HG02610 (cell line): ENCODE data around the gene ZMAT5.

Source experiments
- ATAC-seq: cut with Tn5 transposase; IDR thresholded peaks from one replicate; pipeline ENCODE4 v1.9.1; 2021; ENCODE audit warnings: mild to moderate bottlenecking, moderate library complexity; ENCODE audit not compliant: unreplicated experiment

Gene ZMAT5

DNA sequence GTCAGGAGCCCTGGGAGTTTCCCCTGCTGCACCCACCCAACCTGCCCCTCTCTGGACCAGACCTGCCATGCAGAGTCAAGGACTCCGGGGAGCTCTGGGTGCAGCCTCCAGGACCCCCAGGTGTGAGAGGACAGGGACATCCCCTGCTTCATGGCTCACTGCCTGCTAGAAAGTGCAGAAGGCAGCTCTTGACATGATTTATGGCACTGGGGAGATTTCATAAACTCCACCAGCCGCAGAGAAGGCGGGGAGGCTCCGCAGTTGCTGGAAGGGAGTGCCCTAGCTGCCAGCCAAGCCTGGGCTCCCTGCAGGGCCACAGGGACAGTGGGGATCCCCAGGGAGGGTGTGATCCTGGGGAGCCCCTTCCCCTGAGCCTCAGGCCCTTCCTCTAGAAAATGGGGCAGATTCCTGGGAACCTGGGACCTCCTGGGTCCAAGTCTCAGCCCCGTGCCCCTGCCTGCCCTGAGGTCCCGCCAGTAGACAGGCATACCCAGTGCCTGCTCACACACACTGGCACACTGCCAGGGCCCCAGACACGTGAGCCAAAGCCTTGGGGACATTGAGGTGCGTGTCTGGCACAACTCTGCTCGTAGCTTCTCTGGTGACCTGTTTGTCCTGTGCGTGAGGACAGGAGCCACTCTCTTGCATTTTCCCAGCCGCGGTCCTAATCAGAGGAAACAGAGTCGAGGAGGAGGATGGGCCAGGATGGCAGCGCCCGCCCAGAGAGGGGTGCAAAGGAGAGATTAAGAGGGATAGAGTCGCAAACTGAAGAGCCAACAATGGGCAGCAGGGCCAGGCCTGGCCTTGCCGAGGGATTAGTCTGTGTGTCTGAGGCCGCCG, 33.2 kb downstream of the ZMAT5 start:
- ATAC-seq, result no peak

GRCh38 chr22:29732883-29733282, 33.9 kb downstream of the ZMAT5 start:
- ATAC-seq, result no peak

- ATAC-seq, result no peak
These were observed 35.6 kb downstream of the ZMAT5 start for GRCh38 chr22:29731058-29731850.

GRCh38 chr22:29729161-29729560, 37.6 kb downstream of the ZMAT5 start:
- ATAC-seq, result no peak

- ATAC-seq, result no peak
These were observed 39.7 kb downstream of the ZMAT5 start for GRCh38 chr22:29727131-29727523.

DNA sequence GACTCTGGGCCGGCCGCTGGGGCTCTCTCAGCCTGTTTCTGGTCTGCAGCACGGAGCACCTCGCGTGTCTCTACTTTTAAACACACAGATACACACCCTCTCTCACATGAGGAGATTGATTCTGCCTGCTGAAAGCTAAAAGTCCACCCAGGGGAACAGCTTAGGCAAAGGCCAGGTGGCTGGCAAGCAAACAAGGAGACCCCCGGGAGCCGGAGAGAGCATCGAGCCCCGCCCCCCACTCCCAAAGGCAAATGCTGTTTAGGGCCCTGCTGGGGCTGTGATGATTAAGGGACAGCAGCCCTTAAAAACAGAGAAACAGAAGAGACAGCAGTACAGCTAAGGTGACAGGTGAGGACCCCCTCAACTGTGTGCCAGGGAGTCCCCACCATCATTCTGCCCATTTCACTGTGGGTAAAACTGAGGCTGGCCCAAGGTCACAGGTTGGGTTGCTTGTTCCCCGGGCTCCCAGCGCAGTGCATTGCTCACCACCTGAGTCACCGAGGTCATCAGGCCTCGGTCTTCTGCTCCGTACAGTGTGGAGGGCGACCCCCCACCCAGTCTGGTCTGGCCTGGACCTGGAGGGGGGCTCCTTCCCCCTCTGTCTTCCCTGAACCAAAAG, 40.2 kb downstream of the ZMAT5 start:
- ATAC-seq, result no peak

DNA sequence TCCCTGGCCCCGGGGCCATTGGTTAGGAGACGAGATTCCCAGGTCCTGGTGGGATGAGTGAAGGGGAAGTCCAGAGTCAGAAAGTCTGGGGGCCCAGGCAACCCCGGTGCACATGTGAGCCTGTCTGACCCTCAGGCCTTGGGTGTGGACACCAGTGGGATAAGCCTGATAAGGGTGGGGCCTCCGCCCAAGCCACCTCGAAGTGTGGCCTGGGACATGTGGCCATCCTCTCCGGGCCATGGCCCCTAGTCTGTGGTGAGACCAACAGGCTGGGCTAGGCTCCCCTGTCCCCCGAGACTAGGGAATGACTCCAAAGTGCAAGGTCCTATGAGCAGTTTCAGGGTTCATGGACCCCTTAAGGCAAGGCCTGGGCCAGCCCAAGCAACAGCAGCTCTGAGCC, 40.7 kb downstream of the ZMAT5 start:
- ATAC-seq, result no peak

DNA sequence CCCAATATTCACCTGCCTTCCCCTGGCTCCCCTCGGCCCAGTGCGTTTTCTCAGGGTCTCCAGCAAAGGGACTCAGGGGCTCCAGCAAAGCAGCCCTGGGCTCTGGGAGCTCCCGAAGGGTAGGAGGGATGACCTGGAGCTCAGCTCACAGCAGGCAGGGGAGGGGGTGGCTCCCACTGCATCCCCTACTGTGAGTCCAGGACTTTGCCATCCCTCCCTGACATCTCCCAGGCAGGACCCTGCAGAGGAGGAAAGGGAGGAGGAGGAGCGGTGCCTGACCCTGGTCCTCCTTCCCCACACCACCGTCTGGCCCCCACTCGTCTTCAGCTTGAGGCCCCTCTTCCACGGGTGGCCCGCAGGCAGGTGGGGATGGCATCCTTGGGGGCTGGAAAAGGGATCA, 42.0 kb downstream of the ZMAT5 start:
- no peak for ATAC-seq

DNA sequence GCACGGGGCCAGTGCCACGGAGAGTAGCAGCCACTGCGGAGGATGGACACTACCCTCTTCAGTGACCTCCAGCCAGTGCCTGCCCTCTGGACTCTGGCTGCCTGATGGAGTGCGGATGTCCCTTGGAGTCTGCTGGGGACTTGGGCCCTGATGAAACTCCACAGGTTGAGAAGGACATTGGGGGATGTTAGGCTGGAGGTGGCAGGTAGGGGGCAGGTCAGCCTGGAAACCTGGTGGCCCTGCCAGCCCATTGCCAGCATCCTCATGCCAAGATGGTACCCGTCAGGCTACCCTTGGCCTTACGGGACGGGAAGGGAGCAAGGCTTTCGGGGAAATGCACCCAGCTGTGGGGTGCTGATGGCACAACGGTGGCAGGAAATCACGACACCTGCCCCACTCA, 43.0 kb downstream of the ZMAT5 start:
- no peak for ATAC-seq

GRCh38 chr22:29722587-29722986, 44.2 kb downstream of the ZMAT5 start:
- no peak for ATAC-seq

DNA sequence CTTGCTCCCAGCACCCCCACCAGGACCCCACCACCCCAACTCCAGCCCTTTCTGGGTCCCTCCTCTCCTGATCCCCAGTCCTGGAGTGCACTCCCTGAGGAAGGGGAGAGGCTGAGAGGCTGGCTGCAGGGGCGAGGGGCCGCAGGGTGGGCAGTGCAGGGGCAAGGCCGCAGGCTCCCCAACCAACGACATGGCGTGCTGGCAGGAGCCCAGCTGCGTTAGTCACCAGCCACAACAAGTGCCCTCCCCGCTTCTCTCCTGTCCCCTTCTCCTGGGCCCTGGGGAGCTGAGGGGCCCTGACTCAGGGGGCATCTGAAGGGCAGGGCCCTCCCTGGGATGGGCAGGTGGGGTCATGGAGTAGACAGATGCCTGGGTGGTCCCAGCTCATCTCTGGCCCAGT, 44.7 kb downstream of the ZMAT5 start:
- no peak for ATAC-seq

GRCh38 chr22:29720811-29721323, 45.9 kb downstream of the ZMAT5 start:
- no peak for ATAC-seq

DNA sequence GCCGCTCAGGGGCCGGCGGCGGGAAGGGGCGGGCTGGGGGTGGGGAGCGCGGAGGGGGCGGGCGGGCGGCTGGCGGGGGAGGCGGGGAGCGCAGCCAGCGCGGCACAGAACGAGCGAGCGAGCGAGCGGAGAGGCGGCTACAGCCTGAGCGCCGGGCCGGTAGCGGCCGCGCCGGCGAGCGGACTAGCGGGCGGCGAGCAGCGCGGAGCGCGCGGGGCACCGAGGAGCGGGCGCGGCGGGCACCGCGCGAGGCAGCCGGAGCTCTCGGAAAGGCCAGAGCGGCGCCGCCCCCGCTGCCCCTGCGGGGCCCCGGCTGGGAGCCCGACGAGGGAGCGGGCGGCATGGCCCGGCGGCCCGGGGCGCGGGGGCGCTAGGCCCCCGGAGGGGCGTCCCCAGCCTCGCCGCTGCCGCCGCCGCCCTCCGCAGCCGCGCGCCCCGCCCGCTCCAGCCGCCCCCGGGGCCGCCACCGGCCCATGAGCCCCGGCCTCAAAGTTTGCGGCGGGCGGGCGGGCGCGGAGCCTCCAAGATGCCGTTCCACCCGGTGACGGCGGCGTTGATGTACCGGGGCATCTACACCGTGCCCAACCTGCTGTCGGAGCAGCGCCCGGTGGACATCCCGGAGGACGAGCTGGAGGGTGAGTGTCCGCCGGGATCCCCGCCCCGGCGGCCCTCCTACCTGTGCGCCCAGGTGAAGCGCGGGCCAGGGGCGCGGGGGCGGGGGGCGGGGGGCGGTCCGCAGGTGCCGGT, 46.7 kb downstream of the ZMAT5 start, which contains the start of gene CABP7:
Gene CABP7 (plus strand): TSS at position 105 of the 747 bp plus-strand sequence. CDS start 422 bp downstream, at position 527.
- ATAC-seq, result no peak

DNA sequence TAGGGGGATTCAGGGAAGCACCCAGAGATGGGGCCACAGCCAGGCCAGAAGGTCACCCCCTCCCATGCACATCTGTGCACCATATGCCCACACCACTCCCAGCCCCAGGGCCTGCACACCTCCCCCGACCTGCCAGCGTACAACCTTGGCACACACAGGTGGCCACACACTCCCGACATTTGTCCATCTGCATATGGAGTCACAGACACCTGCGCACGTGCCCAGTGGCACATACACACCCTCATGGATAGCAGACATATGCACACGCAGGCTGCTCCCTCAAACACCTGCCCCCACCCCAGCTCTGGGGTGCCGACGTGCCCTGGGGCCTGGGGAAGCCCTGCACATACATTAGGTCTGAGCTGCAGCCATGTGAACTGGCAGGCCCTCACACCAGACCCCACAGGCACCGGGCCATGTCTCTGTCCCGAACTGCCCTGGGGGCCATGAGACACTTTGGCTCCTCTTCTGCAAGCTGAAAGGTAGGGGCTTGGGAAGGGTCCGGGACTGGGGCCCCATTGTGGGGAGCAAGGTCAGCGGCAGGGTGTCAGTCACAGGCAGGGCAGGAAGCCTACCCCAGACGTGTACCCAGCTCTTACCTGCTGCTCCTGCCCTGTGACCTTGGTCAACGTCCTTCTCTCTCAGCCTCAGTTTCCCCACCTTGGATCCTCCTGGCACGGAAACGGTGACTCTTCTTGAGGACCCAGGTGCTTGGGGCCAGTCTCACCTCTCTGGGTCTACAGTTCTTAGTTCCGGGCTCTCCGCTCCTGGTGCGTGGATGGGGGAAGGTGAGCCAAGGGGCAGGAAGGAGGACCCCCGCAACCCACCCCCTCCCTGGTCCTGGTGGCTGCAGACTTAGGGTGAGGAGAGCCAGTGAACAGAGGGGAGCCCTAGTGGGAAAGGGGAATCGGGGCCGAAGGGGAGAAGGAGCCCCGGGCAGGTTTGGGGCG, 47.6 kb downstream of the ZMAT5 start:
- no peak for ATAC-seq

DNA sequence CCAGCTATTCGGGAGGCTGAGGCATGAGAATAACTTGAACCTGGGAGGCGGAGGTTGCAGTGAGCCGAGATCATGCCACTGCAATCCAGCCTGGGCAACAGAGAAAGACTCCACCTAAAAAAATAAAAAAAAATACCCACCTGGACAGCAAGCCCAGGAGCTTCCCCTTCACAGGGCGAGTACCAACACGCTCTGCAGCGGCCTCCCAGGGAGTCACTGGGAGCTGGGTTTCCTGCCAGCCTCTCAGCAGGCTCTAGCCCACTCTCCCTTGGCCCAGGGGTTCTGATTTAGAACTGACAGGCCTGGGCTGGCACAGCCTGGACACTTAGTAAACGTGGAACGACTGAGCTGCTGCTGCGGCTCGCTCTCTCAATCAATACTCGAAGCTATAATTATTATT, 49.0 kb downstream of the ZMAT5 start:
- ATAC-seq, result no peak

DNA sequence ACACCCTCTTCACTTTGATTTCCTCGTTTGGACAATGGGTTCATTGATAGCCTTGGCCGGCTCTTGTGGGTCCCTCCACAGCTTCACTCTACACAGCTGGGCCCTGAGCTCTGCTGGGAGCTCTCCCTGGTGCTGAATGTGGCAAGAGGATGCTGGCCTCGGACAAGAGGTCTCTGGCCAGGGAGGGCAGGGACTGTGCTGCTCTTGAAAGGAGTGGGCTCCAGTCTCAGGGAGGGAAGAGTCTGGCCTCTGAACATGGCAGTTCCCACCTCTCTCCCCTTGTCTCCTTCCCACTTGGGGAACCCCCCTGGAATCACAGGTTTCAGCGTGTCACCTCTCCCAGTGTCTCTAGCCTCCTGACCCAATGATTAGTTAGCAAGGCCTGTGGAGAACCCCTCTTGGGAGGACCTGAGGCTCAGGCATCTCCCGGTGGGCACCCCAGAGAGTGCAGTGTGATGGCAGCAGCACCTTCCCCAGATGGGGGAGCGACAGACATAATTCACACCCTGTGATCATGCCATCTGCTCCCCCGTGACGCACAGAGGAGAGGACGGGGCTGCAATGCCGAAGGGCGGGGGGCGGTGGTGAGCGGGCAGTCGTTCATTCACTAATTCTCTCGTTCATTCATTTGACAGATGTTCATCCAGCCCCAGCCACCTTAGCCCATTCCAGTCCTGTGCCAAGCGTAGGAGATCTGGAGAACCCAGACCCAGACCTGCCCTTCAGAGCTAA, 49.8 kb downstream of the ZMAT5 start:
- no peak for ATAC-seq

DNA sequence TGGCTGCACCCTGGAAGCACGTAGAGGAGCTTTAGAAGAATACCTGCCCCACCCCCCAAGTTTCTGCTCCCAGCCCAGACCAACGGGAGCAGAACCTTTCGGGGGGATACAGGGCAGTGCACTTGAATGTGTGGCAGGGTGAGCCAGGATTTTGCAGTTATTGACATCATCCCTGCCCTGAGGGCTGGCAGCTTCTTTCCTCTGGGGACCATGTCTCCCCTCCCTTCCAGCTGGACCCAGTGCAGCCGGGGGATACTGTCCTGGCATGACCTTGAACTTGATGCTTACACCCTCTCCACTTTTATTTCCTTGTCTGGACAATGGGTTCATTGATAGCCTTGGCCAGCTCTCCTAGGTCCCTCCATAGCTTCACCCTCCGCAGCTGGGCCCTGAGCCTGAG, 51.1 kb downstream of the ZMAT5 start:
- ATAC-seq, result no peak

GRCh38 chr22:29715240-29715639, 51.6 kb downstream of the ZMAT5 start:
- ATAC-seq, result no peak

DNA sequence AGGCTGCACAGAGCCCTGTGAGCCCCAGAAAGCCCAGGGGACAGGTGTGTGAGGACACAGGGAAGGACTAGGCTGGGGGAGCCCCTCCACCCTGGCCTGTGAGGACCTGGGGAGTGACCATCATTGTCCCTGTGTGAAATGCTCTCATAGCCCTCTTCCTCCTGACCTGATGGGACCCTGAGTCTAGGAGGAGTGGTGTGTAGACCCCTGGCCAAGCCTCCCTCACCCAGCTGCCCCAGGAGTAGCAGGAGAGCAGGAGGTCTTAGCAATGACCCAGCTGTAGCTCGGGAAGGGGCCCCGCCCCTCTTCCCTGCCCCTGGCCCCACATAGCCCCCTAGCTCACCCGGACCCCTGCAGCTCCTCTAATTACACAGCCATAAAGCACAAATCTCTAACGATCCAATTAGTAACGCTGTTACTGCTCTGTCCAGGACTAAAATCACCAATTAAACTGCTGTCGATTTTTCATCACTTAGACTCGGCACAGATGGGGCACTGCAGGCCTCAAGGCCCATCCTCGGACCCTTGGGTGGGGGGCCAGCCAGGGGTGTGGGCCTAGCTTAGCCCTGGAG, 53.6 kb downstream of the ZMAT5 start:
- ATAC-seq, result no peak
